Measurements from ENCODE around the gene DSCAM.

Gene DSCAM

GRCh38 chr21:40615505-40616376, 231.2 kb downstream of the DSCAM start:
- DNase-seq (ENCODE audit: low read depth) = no peak

GRCh38 chr21:40613546-40614030, 233.4 kb downstream of the DSCAM start:
- DNase-seq (ENCODE audit: low read depth) = no peak

- no peak for DNase-seq (ENCODE audit: low read depth)
Observed at GRCh38 chr21:40610345-40610744, 236.6 kb downstream of the DSCAM start.

GRCh38 chr21:40606341-40606740, 240.6 kb downstream of the DSCAM start:
- no peak for DNase-seq (ENCODE audit: low read depth)

GRCh38 chr21:40605094-40605493, 241.9 kb downstream of the DSCAM start:
- no peak for DNase-seq (ENCODE audit: low read depth)

- no peak for DNase-seq (ENCODE audit: low read depth)
Observed at GRCh38 chr21:40603774-40604173, 243.2 kb downstream of the DSCAM start.

GRCh38 chr21:40602080-40602479, 244.9 kb downstream of the DSCAM start:
- no peak for DNase-seq (ENCODE audit: low read depth)

DNA sequence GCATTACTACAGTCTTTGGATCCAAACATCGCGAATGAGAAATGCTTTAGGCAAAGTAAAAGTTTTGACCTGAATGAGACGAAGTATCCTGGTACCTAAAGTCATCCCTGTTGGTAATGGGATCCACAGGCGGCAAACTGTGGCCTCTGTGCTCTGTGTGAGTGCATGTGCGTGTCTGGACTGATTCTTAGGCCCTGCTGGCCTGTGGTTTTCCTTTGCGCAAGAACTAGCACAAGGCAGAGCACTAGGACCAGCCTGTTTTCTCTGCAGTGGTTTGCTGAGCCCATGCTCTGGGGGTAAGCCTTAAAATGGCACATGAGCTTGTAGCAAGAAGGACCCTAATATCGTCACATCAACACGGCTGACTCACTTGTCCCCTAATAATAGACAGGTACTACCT, 251.2 kb downstream of the DSCAM start:
- DNase-seq (ENCODE audit: low read depth) = no peak

DNA sequence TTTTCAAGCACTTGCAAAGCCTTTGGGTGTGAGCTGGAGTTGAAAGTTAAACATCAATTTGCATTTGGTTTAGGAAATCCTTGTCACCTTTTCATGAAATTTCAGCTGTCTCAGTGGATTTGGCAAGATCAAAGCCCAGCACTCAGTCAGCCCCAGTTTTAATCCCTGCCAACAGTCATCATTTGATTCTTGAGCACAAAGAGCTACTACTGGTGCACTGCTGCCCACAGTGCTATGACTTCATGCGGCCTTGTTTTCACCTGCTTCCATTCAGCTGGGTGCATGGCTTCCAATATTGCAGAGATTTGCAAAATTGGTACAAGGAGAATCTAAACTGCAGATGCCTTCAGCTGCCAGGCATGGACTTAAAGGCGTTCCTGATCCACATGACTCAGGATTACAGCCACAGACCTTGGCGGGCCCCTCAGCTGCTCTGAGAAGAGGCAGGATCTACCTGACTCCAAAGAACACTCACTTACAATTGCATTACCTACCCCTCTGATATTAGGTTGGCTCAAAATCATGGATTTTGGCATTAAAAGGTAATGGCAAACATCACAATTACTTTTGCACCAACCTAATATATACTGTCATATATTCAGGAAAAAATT, 259.1 kb downstream of the DSCAM start:
- no peak for DNase-seq (ENCODE audit: low read depth)

GRCh38 chr21:40586575-40586974, 260.4 kb downstream of the DSCAM start:
- DNase-seq (ENCODE audit: low read depth) = no peak

- DNase-seq (ENCODE audit: low read depth) = no peak
Observed at GRCh38 chr21:40577285-40578043, 269.5 kb downstream of the DSCAM start.

GRCh38 chr21:40575976-40576375, 271.0 kb downstream of the DSCAM start:
- no peak for DNase-seq (ENCODE audit: low read depth)

GRCh38 chr21:40569357-40569756, 277.6 kb downstream of the DSCAM start:
- DNase-seq (ENCODE audit: low read depth) = no peak

- DNase-seq (ENCODE audit: low read depth) = no peak
Observed at GRCh38 chr21:40568807-40569206, 278.2 kb downstream of the DSCAM start.

GRCh38 chr21:40567501-40567900, 279.5 kb downstream of the DSCAM start:
- no peak for DNase-seq (ENCODE audit: low read depth)

- no peak for DNase-seq (ENCODE audit: low read depth)
Observed at GRCh38 chr21:40566486-40566885, 280.5 kb downstream of the DSCAM start.

DNA sequence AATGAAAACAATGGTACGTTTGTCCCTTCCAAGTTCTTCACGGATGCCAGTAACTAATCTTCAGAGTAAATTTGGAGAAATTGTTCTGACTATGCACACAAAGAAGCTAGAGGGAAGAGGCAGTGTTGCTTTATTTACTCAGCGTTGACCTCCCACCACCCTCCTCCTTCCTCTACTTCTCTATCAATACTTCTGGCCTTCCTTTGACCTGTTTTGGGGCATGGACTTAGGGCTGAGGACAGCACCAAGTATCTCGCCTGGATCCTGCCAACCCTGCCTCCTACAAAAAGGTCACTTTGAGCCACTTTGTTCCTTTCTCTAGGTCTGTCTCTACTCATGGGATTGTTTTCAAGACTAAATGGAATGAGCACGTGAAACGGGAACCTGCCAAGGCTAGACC, 282.6 kb downstream of the DSCAM start:
- no peak for DNase-seq (ENCODE audit: low read depth)

DNA sequence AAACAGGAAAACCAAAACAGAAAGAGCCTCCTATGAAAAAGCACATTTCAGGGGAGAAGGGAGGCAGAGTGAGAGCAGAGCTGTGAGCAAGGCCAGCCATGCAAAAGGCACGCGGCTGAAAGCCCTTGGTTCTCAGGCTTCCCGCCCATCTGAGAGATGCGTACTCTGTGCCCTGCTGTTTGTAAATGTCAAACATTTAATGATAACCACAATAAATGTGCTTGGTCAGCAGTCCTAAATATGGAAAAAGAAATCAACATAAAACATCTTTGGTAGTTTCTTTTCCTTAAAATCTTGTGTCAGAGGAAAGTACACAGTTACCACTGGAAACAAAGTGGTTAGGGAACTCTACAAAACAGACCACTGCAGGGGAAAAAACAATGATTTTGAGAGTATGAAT, 283.1 kb downstream of the DSCAM start:
- no peak for DNase-seq (ENCODE audit: low read depth)

DNA sequence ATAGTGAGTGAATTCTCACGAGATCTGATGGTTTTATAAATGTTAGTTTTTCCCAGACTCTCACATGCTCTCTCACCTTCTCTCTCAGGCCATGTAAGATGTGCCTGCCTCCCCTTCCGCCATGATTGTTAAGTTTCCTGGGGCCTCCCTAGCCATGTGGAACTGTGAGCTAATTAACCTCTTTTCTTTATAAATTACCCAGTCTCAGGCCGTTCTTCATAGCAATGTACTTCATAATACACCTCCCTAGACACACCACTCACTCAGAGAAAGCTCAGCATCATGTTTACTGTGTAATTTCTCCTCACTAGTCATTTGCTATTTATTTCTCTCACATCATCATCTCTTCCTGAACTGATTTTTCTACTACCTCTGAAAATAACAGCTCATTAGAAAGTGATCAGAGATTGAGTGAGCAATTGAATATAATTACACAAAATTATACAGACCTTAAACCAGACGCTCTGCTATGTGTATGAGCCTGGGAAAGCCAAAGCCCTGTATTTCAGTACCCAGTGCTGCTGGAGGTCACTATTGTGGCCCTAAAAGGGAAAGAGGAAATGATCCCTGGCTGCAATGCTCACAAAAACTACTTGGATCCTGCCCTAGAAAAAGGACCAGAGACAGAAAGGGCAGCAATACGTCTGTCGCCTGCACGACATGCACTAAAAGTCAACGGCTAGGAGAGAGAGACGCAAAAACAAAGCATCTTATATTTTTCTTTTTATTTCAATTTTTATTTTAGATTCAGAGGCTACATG, 284.5 kb downstream of the DSCAM start:
- no peak for DNase-seq (ENCODE audit: low read depth)

- DNase-seq (ENCODE audit: low read depth) = no peak
Observed at GRCh38 chr21:40556442-40556968, 290.5 kb downstream of the DSCAM start.

DNA sequence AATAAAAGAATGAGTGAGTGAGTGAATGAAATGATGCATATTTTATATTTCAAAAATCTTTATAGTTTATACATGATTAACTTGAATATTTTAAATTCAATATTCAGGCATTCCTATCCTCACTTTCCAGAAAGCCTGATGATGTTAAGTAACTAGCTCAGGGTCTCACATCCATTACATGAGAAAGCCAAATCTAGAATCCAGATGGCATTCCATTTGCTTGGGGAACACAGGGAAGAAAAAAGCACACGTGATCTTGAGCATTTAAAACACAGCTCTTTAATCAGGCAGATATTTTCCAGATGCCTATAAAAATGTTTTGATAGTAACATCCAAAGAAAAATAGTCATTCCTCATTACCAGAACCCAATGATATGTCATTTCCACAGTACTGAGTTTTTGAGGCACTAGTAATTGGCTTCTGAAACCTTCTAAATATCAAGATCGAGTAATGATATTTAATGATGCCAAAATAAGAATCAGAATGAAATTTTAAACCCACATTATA, 291.9 kb downstream of the DSCAM start:
- DNase-seq (ENCODE audit: low read depth) = no peak

GRCh38 chr21:40553781-40554180, 293.2 kb downstream of the DSCAM start:
- no peak for DNase-seq (ENCODE audit: low read depth)
